Esophagus mucosa (tissue), 1 donor: ENCODE measurements around the gene COX4I1. TPM values are rescaled to one million over a fixed set of nuclear protein-coding genes. Genes with fewer than 3 reads are reported as not detected.

Experiments used
- ATAC-seq: fragments of 200-7000 bp; cut with Tn5 transposase; one replicate; pipeline ENCODE4 v1.9.1; 2020
- total RNA-seq: library from RNA; stranded (reverse); gene quantifications from one replicate; pipeline ENCODE4 v1.2.4, GENCODE V29; 2023
- donor health status: DM: yes; HTN: yes; CAD: no.

COX4I1 gene
- 511 TPM for total RNA-seq

DNA sequence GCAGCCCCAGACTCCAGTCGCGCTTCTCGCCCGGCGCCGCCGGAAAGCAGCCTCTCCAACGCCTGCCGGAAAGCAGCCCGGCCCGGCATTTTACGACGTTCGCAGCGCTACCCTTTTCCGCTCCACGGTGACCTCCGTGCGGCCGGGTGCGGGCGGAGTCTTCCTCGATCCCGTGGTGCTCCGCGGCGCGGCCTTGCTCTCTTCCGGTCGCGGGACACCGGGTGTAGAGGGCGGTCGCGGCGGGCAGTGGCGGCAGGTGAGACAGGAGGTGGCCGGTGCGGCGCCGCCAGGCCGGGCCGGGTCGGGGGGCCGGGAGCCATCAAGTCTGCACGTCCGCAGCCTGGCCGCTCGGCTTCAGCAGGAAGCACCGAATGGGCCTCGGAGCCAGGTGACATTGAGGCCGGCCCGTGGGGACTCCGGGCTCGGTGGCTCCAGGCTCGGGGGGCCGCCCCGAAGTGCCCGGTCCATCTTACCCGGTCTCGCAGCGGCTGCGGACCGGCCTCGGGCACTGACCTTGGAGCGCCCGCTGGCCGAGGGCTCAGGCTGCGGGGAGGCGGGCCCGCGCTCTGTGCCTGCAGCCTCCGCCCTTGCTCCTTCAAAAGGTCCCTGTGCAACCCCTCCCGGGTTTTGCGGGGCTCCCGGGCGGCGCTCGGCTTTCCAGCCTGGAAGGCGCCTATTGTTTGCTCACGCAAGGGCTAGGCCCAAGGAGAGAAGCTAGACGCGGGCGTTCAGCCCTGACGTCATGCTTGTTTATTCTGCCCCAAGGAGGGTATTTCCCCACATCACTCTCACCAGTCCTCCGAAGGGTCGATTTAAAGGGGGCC lies at the start of gene COX4I1, which contains the start of gene EMC8:
TSS of gene COX4I1 (plus strand) at position 199 of the 824 bp plus-strand sequence. CDS start 1,511 bp downstream, outside the sequence.
TSS of gene EMC8 (minus strand) at position 48 of the 824 bp plus-strand sequence. CDS start 249 bp downstream, outside the sequence.
- peak; percentile 96 for ATAC-seq

DNA sequence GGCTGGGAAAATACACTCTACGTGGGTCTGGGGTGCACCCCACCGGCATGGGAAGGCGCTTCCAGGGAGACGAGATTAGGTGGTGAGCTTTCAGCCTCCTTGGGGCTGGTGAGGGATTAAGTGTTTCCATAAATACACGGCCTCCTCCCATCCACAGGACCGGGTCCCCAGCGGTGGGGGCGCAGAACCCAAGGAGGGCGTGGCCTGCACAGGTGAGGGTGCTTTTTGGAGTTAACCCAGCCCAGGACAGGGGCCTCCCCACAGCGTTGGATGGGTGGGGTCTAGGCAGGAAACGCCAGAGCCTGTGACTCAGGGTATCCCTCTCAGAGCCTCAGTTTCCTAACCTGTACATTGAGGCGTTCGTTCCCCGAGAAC lies 49.7 kb upstream of the COX4I1 start:
- peak; percentile 2 for ATAC-seq

DNA sequence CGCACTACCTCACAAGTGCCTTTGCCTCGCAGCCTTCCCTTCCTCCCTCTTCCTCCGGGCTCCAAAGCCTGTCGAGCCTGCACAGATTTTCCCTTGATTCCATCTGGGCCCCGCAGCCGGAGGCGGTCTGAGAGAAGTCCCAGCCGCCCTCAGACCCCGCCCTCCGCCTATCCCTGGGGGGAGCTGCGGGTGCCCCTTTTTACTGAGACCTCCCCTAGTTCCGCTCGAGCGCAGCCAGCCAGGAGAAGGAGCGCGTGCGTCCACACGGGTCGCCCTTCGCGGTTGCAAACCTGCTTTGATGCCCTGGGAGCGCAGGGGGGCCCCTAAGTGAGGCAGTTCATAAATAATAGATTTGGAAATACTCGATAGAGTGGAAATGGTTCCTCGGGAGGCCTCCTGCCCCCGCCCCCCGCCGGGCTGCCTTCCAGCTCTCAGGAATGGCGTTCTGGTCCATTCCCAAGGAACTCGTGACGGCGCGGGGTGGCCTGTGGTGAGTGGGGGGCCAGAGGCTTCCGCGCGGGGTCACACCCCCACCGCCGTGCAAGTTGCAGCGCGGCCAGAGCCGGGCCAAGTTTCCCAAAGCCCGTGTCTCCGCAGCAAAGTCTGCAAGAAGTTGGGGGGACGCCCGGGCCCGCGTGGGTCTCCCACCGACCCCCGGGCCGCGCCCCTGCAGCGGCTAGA lies 49.2 kb upstream of the COX4I1 start:
- ATAC-seq: no peak

DNA sequence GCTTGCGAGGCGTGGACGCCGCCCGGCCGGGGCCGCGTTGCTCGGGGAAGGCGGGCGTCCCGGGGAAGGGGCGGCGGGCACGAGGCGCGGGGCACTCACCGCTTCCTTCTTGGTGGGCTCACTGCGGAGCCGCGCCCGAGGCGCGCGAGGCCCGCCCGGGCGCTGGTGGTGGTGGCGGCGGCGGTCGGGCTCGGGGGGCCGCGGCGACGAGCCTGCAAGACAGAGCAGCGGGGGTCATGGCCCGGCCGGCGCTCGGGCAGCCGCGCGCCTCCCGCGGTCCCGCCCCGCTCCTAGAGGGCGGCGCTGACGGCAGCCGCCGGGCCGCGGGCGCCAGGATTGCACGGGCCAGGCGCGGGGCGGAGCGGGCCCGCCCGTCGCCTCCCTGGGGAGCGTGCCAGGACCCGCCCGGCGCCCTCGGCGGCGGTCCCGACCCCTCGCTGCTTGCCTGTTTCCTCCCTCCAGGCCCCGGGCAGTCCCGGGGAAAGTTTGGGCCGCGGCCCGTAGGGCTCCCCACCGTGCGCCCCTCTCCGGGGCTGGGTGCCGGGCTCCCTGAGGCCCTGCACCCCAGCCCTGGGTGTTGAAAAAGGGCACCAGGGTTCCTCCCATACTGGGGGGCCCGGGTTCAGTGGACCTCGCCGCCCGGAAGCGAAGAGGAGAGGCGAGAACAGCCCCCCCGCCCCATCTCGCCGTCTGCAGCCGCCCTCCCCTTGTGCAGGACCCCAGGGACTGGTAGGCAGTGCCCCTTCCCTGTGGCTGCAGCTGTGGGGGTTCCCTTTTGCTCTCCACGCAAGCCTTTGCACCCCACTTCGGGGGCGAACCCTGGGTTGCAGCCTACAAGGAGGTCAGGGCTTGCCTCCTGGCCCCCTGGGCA lies 48.4 kb upstream of the COX4I1 start, which contains the start of gene C16orf74:
TSS of gene C16orf74 (minus strand) at position 270 of the 871 bp plus-strand sequence. CDS start 15,879 bp downstream, outside the sequence.
- ATAC-seq: peak; percentile 60

DNA sequence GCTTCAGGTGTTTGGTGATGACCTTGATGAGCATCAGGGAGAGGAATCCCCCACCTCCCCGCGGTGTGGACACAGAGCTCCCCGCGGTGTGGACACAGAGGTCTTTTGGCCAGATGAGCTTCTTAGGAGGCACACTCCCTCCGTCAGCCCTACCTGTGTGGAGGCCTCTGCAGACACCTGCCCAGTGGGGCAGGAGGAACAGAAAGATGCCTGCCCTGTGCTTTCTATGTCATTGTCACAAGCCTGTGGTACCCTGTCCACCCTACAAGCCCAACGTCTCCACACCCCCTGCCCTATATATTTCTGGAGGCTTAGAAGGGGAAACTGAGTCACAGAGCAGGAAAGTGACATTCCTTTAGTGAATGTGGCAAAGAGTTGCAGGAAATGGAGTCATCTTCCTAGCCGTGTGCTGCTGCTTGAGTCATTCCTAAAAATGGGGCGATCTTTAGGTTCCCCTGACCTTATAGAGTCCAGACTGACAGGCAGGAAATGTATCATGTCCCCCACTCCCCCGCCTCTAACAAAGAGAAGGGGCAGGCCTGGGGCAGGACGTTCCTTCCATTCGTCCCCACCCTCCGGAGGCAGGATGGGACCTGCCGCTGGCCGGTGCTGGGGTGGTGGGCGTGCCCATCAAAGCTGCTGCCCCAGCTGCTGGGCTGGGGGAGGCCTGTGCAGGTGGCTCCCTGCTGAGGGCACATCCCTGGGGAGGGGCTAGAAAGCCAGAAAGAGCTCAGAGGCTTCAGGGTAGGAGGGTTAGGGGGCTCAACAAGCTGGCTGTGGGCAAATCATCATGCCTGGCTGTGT lies 47.6 kb upstream of the COX4I1 start:
- ATAC-seq: peak; percentile 56

DNA sequence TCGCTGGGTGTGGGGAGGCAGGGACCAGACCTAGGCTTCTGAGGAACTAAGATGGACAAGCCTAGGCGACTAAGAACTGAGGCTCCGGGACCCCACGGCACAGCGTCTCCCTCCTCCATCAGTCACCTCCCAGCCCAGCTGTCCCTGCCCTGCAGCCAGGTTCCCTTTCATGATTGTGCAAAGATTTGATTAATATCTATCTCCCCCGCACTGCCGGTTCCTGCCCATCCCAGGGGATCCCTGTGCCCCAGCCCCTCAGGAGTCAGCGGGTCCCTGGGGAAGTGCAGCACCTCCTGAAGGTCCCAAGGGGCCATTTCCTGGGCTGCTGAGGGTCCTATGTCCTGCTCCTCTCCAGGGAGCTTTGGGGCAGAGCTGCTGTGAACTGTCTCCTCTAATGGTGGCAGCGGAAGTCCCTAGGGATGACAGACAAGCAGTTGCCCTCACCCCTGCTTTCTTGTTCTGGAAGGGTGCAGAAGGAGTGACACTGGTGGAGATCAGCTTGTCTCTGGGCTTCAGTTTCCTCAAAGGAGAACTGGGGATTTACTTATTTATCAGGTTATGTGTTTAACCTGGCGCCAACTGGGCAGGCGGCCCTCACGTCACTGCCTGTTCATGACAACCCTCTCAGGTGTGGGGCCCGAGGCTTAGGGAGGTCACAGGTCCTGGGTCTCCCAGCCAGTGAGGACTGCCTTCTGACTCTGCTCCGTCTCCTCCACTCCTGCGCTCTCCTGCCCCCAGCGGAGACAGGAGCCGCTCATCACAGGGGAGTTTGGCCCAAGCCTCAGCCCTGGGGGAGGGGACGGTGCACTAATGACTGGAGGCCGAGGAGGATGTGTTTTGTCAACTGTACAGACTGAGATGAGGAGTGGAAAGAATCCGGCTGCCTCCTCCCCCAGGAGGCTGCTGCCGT lies 46.7 kb upstream of the COX4I1 start:
- peak; percentile 41 for ATAC-seq

DNA sequence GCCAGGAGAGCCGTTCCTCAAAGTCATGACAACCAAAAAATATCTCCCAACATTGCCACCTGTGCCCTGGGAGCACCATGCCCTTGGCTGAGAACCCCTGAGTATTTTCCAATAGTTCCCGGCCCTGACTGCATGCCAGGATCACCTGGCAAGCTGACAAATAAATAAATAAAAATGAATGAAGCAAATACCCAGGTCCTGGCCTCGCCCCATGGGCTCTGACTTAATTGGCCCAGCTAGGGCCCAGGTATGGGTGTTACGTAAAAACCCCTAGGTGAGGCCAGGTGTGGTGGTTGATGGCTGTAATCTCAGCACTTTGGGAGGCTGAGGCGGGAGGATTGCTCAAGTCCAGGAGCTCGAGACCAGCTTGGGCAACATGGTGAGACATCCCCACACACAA lies 45.9 kb upstream of the COX4I1 start:
- peak; percentile 7 for ATAC-seq

DNA sequence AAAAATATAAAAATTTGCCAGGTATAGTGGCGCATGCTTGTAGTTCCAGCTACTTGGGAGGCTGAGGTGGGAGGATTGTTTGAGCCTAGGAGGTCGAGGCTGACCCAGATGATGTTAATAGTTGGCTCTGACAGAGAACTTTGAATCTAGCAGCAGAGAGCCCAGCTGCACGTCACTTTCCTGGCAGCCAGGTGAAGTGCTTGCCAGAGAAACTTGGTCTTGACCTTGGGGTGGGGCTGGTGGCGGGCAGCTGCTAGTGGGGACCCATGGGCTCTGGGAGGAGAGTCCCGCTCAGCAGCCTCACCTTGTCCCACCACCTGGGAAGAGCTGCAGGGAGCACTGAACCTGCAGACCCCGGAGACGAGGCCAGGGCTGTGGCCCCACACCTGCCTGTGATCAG lies 45.5 kb upstream of the COX4I1 start:
- no peak for ATAC-seq

- ATAC-seq: no peak
Observed at GRCh38 chr16:85754413-85754812, 45.1 kb upstream of the COX4I1 start.

- ATAC-seq: no peak
Observed at GRCh38 chr16:85755929-85756768, 43.3 kb upstream of the COX4I1 start.

- ATAC-seq: no peak
Observed at GRCh38 chr16:85757341-85757822, 42.1 kb upstream of the COX4I1 start.

GRCh38 chr16:85759136-85759535 lies 40.4 kb upstream of the COX4I1 start:
- no peak for ATAC-seq

DNA sequence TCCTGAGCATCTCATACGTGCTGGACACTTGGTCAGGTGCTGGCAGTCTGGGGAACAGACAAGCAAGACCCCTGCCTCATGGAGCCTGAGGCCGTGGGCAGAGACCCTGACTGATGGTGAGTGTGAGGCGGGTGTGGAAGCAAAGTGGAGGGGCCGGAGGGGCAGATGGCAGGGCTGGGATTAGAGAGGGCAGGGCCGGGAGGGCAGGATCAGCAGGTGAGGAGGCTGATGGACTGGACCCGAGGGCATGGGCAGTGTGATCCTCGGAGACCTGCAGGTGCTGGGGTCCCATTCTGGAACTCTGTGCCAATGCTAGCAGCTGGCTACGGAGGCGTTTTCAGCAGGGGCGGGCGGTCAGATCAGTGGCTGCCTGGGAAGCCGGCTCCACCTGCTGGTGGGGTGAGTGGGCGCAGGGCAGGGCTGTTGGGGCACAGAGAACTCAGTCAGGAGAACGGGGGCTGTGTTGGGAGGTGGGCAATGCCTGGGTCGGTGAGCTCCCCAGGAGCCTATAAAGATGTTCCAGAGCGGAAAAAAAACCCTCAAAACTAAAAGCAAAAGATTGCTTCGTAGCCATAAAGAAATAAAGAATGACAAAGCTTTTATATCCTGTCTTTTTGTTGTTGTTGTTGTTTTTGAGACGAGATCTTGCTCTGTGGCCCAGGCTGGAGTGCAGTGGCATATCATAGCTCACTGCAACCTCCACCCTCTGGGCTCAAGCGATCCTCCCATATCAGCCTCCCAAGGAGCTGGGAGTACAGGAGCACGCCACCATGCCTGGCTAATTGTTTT lies 39.7 kb upstream of the COX4I1 start:
- ATAC-seq: peak; percentile 50

DNA sequence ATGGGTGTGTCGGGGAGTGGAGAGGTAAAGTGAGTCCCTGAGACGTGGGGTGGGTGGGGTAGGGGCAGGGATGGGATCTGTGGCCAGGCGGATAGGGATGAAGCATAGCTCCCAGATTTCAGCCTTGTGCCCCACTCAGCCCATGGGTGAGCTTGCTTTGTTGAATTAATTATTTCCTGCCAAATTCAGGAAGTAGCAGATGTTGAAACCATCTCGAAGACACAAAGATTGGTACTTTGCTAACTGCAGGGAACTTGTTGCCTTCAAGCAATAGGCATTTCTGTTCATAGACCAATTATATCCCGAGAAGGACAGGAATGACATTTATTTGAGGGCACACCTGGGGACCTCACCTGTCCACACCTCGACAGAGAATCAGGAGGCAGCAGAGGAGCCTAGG lies 37.6 kb upstream of the COX4I1 start:
- ATAC-seq: no peak

- no peak for ATAC-seq
Observed at GRCh38 chr16:85762970-85763369, 36.5 kb upstream of the COX4I1 start.

- ATAC-seq: no peak
Observed at GRCh38 chr16:85763616-85764015, 35.9 kb upstream of the COX4I1 start.

DNA sequence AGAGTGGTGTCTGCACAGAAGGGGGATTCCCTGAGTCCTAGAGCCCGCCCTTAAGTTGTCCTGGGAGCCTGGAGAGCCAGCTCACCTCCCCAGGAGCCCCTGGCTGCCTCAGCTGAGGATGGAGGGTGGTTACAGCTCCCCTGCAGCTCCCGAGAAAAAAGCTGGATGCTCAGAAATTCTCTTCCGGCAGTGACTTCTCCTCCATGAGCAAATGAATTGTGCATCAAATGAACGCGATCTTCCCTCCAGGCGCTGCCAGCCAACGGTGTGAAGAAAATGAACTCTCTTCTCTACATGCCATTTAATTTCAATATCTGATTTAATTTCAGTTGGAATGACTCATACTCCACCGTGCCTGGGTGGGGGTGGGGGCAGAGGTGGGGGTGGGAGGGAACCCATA lies 34.3 kb upstream of the COX4I1 start:
- ATAC-seq: no peak

GRCh38 chr16:85765767-85766166 lies 33.7 kb upstream of the COX4I1 start:
- no peak for ATAC-seq

DNA sequence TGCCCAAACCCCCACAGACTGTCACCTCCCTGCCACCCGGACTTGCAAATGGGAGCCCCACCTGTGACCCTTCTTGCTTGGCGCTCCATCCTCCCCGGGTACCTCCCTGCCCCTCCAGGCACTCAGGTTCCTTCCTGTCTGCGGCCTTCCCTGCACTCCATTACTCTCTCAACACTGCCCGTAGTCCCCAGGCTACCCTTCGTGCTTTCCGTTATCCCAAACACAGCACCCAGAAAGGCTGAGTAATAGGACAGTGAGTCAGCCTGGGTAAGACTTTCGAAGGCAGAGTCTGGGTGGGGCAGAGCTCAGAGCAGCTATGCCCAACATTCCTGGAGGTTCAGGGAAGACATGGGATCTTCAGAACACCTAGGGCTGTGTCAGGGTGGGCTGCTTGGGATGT lies 32.0 kb upstream of the COX4I1 start:
- ATAC-seq: peak; percentile 97
